ENCODE results near the gene ZNF394. TPM values are rescaled to one million over a fixed set of nuclear protein-coding genes. Genes with fewer than 3 reads are reported as not detected.
A peak's percentile ranks its signal among the peaks of the same experiment; 100 is the strongest.

Gene ZNF394
- total and polyA plus RNA-seq, 8 donors: 14.9 to 28.9 (median 17.5) TPM

DNA sequence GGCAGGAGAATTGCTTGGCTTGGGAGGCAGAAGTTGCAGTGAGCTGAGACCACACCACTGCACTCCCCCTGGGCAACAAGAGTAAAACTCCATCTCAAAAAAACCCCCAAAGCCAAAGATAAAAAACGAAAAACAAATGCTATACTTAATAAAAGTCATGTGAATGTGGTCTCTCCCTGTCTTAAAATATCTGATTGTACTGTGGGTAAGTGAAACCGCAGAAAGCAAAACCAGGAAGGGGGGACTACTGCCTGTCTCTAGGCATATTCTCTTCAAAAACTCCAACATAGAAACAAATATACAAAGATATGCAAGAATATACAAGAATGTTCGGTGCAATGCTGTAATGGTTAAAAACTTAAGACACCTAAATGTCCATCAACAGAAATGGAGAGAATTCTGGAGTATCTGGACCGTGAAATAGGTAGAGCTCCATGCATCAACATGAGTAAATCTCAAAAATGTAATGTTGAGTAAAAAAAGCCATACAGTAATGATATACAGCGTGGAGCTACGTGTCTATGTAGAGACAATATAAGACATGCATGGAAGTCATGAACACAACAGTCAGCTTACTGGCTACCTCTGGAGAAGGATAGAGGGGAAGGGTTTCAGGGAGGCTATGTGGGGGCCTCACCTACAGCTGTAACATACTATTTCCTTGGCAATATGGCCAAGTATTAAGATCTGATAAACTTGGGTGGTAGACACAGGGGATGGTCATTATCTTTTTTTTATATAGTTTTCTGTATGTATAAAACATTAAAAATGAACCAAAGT lies 2.1 kb downstream of the ZNF394 start:
- peak overlapping the region; percentile 97 to 98 for H3K4me3 ChIP-seq
- H3K27ac ChIP-seq: no peak overlapping the region
- no peaks in the 10 kb centered on the region for H3K27me3 ChIP-seq
- TF ChIP-seq, protein P1, sequence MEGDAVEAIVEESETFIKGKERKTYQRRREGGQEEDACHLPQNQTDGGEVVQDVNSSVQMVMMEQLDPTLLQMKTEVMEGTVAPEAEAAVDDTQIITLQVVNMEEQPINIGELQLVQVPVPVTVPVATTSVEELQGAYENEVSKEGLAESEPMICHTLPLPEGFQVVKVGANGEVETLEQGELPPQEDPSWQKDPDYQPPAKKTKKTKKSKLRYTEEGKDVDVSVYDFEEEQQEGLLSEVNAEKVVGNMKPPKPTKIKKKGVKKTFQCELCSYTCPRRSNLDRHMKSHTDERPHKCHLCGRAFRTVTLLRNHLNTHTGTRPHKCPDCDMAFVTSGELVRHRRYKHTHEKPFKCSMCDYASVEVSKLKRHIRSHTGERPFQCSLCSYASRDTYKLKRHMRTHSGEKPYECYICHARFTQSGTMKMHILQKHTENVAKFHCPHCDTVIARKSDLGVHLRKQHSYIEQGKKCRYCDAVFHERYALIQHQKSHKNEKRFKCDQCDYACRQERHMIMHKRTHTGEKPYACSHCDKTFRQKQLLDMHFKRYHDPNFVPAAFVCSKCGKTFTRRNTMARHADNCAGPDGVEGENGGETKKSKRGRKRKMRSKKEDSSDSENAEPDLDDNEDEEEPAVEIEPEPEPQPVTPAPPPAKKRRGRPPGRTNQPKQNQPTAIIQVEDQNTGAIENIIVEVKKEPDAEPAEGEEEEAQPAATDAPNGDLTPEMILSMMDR (IDR thresholded peaks at IDR 0.05): no peak
- H3K36me3 ChIP-seq: peaks cover 0 to 58% of the 10 kb centered on the region in 2 donors
- no peak for ATAC-seq
- peaks cover 0 to 22% of the 10 kb centered on the region in 2 donors for H3K9me3 ChIP-seq
- intact Hi-C loops (cut with DNase I): no loop called here
- H3K4me1 ChIP-seq: peaks cover 12 to 38% of the 10 kb centered on the region in 2 donors
- DNase-seq: no peak

DNA sequence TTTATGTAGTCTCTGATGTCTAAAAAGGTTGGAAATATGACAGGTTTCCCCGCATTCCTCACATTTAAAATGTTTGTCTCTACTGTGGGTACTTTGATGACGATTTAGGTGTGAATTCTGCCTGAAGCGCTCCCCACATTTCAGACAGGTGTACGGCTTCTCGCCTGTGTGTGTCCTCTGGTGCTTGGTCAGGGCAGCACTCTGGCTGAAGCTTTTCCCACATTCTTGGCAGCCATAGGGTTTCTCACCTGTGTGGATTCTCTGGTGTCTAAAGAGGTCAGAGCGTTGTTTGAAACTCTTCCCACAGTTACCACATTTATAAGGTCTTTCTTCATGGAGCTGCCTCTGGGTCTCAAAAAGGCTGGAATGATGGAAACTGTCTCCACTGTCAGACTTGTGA lies 6.3 kb downstream of the ZNF394 start:
- Histone ChIP-seq H3K27ac (no peak overlapping the region), H3K27me3 (no peaks in the 10 kb centered on the region), H3K9me3 (peaks cover 0 to 22% of the 10 kb centered on the region in 2 donors), H3K4me1 (peaks cover 11 to 26% of the 10 kb centered on the region in 2 donors), H3K4me3 (no peak overlapping the region), H3K36me3 (peaks cover 0 to 83% of the 10 kb centered on the region in 2 donors)
- ATAC-seq (no peak), DNase-seq (no peak)
- TF ChIP-seq, protein P1 (IDR thresholded peaks at IDR 0.05): no peak
- intact Hi-C loops (cut with DNase I): no loop called here

DNA sequence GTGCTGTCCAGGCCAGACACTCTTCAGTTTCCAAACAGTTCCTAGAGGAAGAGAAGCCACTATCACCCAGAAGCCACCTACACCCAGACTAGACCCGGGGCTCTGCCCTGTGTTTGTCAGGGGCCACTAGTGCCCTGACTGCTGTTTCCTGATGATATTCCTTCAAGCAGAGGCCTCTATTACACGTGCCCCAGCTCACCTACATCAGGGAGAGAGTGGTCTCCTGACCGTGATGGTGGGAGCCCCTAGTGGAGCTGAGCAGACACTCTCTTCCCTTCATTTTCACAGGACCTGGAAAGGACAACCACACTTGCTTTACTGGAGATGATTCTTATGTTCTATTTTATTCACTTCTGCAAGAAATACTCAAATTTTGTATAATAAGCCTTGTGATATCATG lies 9.2 kb downstream of the ZNF394 start:
- Histone ChIP-seq H3K27me3 (no peaks in the 10 kb centered on the region), H3K4me3 (no peak overlapping the region), H3K4me1 (no peaks in the 10 kb centered on the region), H3K9me3 (peaks cover 0 to 22% of the 10 kb centered on the region in 2 donors), H3K36me3 (peaks cover 0 to 65% of the 10 kb centered on the region in 2 donors), H3K27ac (no peak overlapping the region)
- intact Hi-C loops (cut with DNase I): no loop called here
- ATAC-seq: no peak
- no peak for DNase-seq
- TF ChIP-seq, protein P1 (IDR thresholded peaks at IDR 0.05): no peak

DNA sequence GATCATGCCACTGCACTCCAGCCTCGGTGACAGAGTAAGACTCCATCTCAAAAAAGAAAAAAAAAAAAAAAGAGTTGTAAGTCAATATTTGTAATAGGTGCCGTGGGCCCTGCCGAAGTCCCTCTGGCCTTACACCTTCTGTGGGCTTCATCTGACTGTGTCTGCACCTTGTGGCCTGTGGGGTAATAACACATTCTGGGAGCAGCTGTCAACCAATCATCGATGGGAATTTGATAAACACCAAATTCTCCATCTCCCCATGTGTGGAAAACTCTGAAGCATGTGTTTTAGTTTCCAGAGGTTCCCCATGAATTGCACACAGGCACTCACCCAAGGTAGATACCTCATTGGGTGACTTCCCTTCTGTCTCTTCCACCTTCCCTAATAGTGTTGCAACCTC lies 10.8 kb downstream of the ZNF394 start:
- Histone ChIP-seq H3K4me1 (no peaks in the 10 kb centered on the region), H3K27me3 (no peaks in the 10 kb centered on the region), H3K36me3 (peaks cover 0 to 65% of the 10 kb centered on the region in 2 donors), H3K27ac (no peak overlapping the region), H3K4me3 (no peak overlapping the region), H3K9me3 (peaks cover 0 to 13% of the 10 kb centered on the region in 2 donors)
- TF ChIP-seq, protein P1 (IDR thresholded peaks at IDR 0.05): no peak
- DNase-seq (no peak), ATAC-seq (no peak)
- intact Hi-C loops (cut with DNase I): no loop called here

DNA sequence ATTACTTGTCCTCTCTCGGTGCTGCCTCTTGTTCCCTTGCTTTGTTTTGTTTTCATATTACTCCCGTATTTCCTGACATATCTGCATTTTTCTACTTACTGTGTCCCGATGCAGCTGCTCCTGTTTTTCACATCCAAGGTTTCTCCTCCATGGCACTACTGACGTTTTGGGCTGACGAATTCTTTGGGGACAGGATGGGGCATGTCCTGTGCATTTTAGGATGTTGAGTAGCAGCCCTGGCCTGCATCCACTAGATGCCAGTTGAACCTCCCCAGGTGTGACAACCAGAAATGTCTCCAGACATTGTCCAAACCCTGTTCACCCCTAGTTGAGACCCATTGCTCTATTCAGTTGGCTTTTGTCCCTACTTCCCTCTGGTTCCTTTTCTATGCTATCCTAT lies 15.0 kb downstream of the ZNF394 start:
- intact Hi-C loops (cut with DNase I): no loop called here
- H3K36me3 ChIP-seq: peaks cover 0 to 58% of the 10 kb centered on the region in 2 donors

More for the DNA sequence above, 15.0 kb downstream of the ZNF394 start:
- Histone ChIP-seq H3K27me3 (no peaks in the 10 kb centered on the region), H3K27ac (no peak overlapping the region), H3K4me3 (no peak overlapping the region), H3K4me1 (no peaks in the 10 kb centered on the region), H3K9me3 (no peaks in the 10 kb centered on the region)
- ATAC-seq (no peak), DNase-seq (no peak)
- TF ChIP-seq, protein P1 (IDR thresholded peaks at IDR 0.05): no peak

Data from left lung (tissue), 10 donors.